HepG2 (cell line): ENCODE measurements around the gene GTF3A. TPM values are rescaled to one million over a fixed set of nuclear protein-coding genes. Genes with fewer than 3 reads are reported as not detected.

Source experiments
- HNRNPL ChIP-seq: fragments of 200-400 bp; formaldehyde crosslinking; IDR thresholded peaks from 2 replicates; pipeline ENCODE4 v1.6.1; 2017; ENCODE audit warnings: mild to moderate bottlenecking, low read depth, low read length
- RARA ChIP-seq: IDR thresholded peaks from 2 replicates; pipeline ENCODE4 v1.6.1; 2016; ENCODE audit warnings: missing genetic modification reagents, missing compliant biosample characterization
- polyA plus RNA-seq, 8 experiments: library from polyadenylated mRNA; depleted of rRNA in 3 of 8; stranded (reverse) in 7 of 8; unstranded in 1 of 8; fragments of >200 nt; fragmentation: Illumina TruSeq in 4 of 8; extraction: Trizol in 4 of 8; gene quantifications; 2 replicates each; pipeline versions ENCODE4 v1.2.1 to v1.2.3, GENCODE V29; 2011 to 2016; ENCODE audit warnings: low read depth in 4 of 8, missing spikeins in 1 of 8, mixed read lengths in 1 of 8; ENCODE audit not compliant: insufficient read depth in 1 of 8
- total RNA-seq, 5 experiments: library from RNA; depleted of rRNA; stranded (reverse); fragments of >200 nt; fragmentation: Illumina TruSeq; extraction: Trizol; gene quantifications; 2 replicates each; pipeline ENCODE4 v1.2.3, GENCODE V29; 2016; ENCODE audit warnings: low read depth in 1 of 5
- TF ChIP-seq, protein P1 (sequence below): sonication (generic); formaldehyde crosslinking; IDR thresholded peaks from 2 replicates; pipeline ENCODE4 v1.5.1; 2020; ENCODE audit warnings: mild to moderate bottlenecking, missing genetic modification reagents, moderate library complexity
- TF ChIP-seq, protein P2 (sequence below): sonication (generic); formaldehyde crosslinking; IDR thresholded peaks from 2 replicates; pipeline ENCODE4 v1.8.1; 2022; ENCODE audit warnings: low read depth, mild to moderate bottlenecking, missing genetic modification reagents

GTF3A gene
- total and polyA plus RNA-seq, 2 of the 13 experiments (the other 11 are each of a cell fraction or from before 2014, with no cell fraction given) = 42.1 to 176 TPM

DNA sequence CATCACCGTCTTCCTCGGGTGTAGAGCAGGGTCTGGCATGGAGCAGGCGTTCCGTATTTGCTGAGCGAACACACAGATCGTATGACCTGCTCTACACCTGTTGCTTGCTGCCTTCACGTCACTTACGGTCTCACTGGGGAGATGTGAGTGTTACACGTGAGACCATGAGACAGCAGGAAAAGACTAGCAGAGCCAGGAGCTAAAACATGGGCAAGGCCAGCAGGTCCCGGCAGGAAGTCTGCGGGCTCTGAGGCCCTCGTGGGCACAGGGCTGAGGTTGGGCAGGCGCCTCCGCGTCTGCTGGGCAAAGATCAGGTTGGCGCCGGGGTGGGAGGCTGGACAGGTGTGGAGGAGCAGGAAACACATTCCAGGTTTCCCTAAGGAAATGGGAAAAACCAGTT, 19.7 kb upstream of the GTF3A start (continued):
- TF ChIP-seq, protein P1, sequence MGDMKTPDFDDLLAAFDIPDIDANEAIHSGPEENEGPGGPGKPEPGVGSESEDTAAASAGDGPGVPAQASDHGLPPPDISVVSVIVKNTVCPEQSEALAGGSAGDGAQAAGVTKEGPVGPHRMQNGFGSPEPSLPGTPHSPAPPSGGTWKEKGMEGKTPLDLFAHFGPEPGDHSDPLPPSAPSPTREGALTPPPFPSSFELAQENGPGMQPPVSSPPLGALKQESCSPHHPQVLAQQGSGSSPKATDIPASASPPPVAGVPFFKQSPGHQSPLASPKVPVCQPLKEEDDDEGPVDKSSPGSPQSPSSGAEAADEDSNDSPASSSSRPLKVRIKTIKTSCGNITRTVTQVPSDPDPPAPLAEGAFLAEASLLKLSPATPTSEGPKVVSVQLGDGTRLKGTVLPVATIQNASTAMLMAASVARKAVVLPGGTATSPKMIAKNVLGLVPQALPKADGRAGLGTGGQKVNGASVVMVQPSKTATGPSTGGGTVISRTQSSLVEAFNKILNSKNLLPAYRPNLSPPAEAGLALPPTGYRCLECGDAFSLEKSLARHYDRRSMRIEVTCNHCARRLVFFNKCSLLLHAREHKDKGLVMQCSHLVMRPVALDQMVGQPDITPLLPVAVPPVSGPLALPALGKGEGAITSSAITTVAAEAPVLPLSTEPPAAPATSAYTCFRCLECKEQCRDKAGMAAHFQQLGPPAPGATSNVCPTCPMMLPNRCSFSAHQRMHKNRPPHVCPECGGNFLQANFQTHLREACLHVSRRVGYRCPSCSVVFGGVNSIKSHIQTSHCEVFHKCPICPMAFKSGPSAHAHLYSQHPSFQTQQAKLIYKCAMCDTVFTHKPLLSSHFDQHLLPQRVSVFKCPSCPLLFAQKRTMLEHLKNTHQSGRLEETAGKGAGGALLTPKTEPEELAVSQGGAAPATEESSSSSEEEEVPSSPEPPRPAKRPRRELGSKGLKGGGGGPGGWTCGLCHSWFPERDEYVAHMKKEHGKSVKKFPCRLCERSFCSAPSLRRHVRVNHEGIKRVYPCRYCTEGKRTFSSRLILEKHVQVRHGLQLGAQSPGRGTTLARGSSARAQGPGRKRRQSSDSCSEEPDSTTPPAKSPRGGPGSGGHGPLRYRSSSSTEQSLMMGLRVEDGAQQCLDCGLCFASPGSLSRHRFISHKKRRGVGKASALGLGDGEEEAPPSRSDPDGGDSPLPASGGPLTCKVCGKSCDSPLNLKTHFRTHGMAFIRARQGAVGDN (CRISPR knock-in tag) = peak; percentile 9; the same call in 1 of the 2 replicates
- TF ChIP-seq HNRNPL (peak; percentile 61; the same call in 1 of the 2 replicates), RARA (no peak)
- TF ChIP-seq, protein P2, sequence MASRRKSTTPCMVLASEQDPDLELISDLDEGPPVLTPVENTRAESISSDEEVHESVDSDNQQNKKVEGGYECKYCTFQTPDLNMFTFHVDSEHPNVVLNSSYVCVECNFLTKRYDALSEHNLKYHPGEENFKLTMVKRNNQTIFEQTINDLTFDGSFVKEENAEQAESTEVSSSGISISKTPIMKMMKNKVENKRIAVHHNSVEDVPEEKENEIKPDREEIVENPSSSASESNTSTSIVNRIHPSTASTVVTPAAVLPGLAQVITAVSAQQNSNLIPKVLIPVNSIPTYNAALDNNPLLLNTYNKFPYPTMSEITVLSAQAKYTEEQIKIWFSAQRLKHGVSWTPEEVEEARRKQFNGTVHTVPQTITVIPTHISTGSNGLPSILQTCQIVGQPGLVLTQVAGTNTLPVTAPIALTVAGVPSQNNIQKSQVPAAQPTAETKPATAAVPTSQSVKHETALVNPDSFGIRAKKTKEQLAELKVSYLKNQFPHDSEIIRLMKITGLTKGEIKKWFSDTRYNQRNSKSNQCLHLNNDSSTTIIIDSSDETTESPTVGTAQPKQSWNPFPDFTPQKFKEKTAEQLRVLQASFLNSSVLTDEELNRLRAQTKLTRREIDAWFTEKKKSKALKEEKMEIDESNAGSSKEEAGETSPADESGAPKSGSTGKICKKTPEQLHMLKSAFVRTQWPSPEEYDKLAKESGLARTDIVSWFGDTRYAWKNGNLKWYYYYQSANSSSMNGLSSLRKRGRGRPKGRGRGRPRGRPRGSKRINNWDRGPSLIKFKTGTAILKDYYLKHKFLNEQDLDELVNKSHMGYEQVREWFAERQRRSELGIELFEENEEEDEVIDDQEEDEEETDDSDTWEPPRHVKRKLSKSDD (CRISPR knock-in tag) = 0 out of 2 replicates have a peak, but pooled peaks have one; percentile 2
- TF ChIP-seq, all 625 proteins: peak for 9
